Measurements from ENCODE around the gene FAM204A.

FAM204A gene

DNA sequence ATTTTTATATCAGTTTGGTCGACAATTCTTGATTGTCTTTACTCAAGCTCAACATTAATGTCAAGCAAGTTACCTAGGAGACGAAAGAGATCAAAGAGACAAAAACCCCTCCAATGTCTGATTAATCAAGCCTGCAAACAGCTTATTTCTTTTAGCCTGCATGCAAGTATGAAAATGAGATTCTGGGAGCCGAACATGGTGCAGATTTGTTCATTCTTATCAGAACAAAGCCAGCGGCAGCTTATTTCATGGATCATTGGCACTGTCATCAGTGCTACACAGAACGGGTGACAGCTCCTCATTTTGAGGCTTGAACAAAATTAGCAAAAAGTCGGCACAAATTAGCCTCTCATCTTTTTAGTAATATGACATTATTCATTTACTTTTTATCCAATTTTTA, 26.5 kb downstream of the FAM204A start:
- no peak overlapping the region for H3K4me2 ChIP-seq (ENCODE audit: low read length)
- TF ChIP-seq, protein P1, sequence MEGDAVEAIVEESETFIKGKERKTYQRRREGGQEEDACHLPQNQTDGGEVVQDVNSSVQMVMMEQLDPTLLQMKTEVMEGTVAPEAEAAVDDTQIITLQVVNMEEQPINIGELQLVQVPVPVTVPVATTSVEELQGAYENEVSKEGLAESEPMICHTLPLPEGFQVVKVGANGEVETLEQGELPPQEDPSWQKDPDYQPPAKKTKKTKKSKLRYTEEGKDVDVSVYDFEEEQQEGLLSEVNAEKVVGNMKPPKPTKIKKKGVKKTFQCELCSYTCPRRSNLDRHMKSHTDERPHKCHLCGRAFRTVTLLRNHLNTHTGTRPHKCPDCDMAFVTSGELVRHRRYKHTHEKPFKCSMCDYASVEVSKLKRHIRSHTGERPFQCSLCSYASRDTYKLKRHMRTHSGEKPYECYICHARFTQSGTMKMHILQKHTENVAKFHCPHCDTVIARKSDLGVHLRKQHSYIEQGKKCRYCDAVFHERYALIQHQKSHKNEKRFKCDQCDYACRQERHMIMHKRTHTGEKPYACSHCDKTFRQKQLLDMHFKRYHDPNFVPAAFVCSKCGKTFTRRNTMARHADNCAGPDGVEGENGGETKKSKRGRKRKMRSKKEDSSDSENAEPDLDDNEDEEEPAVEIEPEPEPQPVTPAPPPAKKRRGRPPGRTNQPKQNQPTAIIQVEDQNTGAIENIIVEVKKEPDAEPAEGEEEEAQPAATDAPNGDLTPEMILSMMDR (IDR thresholded peaks at IDR 0.05; ENCODE audit: low read depth, low read length, poor library complexity, severe bottlenecking): no peak
- TF ChIP-seq EZH2phosphoT487 (IDR thresholded peaks at IDR 0.05; ENCODE audit: borderline replicate concordance, low read length): no peak
- no peaks in the 10 kb centered on the region for H4K20me1 ChIP-seq (ENCODE audit: control insufficient read depth, insufficient read depth, low read depth, low read length)
- no peaks in the 10 kb centered on the region for H3K4me1 ChIP-seq (ENCODE audit: control insufficient read depth, low read length)
- no peak overlapping the region for H3K27ac ChIP-seq (ENCODE audit: low read depth, low read length)
- H3K36me3 ChIP-seq (ENCODE audit: control insufficient read depth, low read length): peaks cover 18% of the 10 kb centered on the region
- H3K4me3 ChIP-seq (ENCODE audit: low read length): no peak overlapping the region
- no peaks in the 10 kb centered on the region for H3K9me3 ChIP-seq (ENCODE audit: control insufficient read depth, insufficient read depth, low read length)
- H3F3A ChIP-seq (ENCODE audit: control insufficient read depth, insufficient read depth): no peaks in the 10 kb centered on the region
- no peaks in the 10 kb centered on the region for H3K9me2 ChIP-seq (replicated peaks; ENCODE audit: control insufficient read depth, low read length)
- no peaks in the 10 kb centered on the region for H3K27me3 ChIP-seq (ENCODE audit: control insufficient read depth, low read length)
- H3K79me2 ChIP-seq (ENCODE audit: control insufficient read depth, low read length): no peaks in the 10 kb centered on the region

DNA sequence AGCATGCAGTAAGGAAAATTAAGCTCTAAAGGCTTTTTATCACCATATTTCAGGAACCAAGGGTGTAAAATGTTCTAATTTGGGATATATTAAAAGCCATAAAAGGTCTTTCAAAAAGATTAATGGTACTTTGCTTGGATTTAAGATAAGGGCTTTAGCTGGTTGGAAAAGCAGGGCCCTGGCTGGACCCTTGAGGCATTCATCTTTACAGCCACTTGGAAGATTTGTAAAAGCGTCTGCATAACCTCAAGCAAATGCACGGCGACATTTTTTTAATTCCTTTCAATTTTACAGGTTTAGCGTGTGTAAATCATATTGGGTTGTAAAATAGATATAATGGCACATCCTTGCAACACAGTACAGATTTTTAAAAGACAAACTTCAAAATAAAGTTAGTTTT, 27.2 kb downstream of the FAM204A start:
- Histone ChIP-seq H3K27me3 (ENCODE audit: control insufficient read depth, low read length) (no peaks in the 10 kb centered on the region), H3K9me3 (ENCODE audit: control insufficient read depth, insufficient read depth, low read length) (no peaks in the 10 kb centered on the region), H3K4me3 (ENCODE audit: low read length) (no peak overlapping the region), H3K4me1 (ENCODE audit: control insufficient read depth, low read length) (no peaks in the 10 kb centered on the region), H3K79me2 (ENCODE audit: control insufficient read depth, low read length) (no peaks in the 10 kb centered on the region), H4K20me1 (ENCODE audit: control insufficient read depth, insufficient read depth, low read depth, low read length) (no peaks in the 10 kb centered on the region), H3K36me3 (ENCODE audit: control insufficient read depth, low read length) (peaks cover 16% of the 10 kb centered on the region), H3K4me2 (ENCODE audit: low read length) (no peak overlapping the region), H3K27ac (ENCODE audit: low read depth, low read length) (no peak overlapping the region), H3F3A (ENCODE audit: control insufficient read depth, insufficient read depth) (no peaks in the 10 kb centered on the region), H3K9me2 (replicated peaks; ENCODE audit: control insufficient read depth, low read length) (no peaks in the 10 kb centered on the region)
- TF ChIP-seq, protein P1 (IDR thresholded peaks at IDR 0.05; ENCODE audit: low read depth, low read length, poor library complexity, severe bottlenecking): no peak
- TF ChIP-seq EZH2phosphoT487 (IDR thresholded peaks at IDR 0.05; ENCODE audit: borderline replicate concordance, low read length): no peak

DNA sequence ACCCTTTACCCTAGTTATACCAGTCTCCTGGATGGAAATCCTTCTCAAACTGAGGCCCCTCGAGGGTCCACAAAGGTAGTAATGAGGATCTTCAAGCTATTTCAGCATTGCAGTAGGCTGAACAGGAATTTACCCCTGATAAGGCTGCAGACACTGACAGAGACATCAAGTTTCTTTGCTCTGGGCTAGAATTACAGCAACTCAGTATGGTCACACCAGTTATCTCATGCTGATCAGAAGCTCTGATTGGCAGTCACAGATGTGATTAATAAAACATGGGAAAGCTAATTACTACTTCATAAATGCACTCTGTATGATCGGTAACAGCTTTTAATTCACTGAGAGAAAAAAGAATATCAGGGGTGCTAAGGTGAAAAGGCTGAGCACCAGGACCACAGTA, 30.6 kb downstream of the FAM204A start:
- Histone ChIP-seq H3K9me3 (ENCODE audit: control insufficient read depth, insufficient read depth, low read length) (no peaks in the 10 kb centered on the region), H4K20me1 (ENCODE audit: control insufficient read depth, insufficient read depth, low read depth, low read length) (no peaks in the 10 kb centered on the region), H3K27ac (ENCODE audit: low read depth, low read length) (no peak overlapping the region), H3K36me3 (ENCODE audit: control insufficient read depth, low read length) (peaks cover 21% of the 10 kb centered on the region), H3K79me2 (ENCODE audit: control insufficient read depth, low read length) (no peaks in the 10 kb centered on the region), H3K9me2 (replicated peaks; ENCODE audit: control insufficient read depth, low read length) (no peaks in the 10 kb centered on the region), H3K4me3 (ENCODE audit: low read length) (no peak overlapping the region), H3K4me1 (ENCODE audit: control insufficient read depth, low read length) (no peaks in the 10 kb centered on the region), H3K27me3 (ENCODE audit: control insufficient read depth, low read length) (no peaks in the 10 kb centered on the region), H3K4me2 (ENCODE audit: low read length) (no peak overlapping the region), H3F3A (ENCODE audit: control insufficient read depth, insufficient read depth) (no peaks in the 10 kb centered on the region)
- TF ChIP-seq EZH2phosphoT487 (IDR thresholded peaks at IDR 0.05; ENCODE audit: borderline replicate concordance, low read length): no peak
- TF ChIP-seq, protein P1 (IDR thresholded peaks at IDR 0.05; ENCODE audit: low read depth, low read length, poor library complexity, severe bottlenecking): no peak

DNA sequence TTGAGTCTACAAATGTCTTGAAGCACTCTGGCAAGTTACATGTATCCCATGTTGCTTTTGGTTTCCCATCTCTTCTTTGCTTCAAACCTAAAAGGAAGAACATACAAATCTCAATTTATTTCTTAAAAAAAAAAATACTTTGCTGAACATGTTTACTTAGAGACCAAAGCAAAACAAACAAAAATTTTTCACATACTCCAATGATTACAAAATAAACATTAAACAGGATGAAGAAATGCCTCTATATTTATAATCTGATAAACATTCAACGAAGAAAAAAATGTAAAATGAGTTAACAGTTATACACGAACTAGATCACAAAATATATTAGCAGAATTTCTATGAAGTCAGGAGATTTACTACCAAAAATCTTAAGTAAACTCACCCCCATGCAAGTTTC, 31.3 kb downstream of the FAM204A start:
- no peak overlapping the region for H3K4me2 ChIP-seq (ENCODE audit: low read length)
- H3K27ac ChIP-seq (ENCODE audit: low read depth, low read length): no peak overlapping the region
- no peaks in the 10 kb centered on the region for H3K4me1 ChIP-seq (ENCODE audit: control insufficient read depth, low read length)
- H3K27me3 ChIP-seq (ENCODE audit: control insufficient read depth, low read length): no peaks in the 10 kb centered on the region
- no peak overlapping the region for H3K4me3 ChIP-seq (ENCODE audit: low read length)
- H3F3A ChIP-seq (ENCODE audit: control insufficient read depth, insufficient read depth): no peaks in the 10 kb centered on the region
- H3K9me3 ChIP-seq (ENCODE audit: control insufficient read depth, insufficient read depth, low read length): no peaks in the 10 kb centered on the region
- H4K20me1 ChIP-seq (ENCODE audit: control insufficient read depth, insufficient read depth, low read depth, low read length): no peaks in the 10 kb centered on the region
- TF ChIP-seq, protein P1 (IDR thresholded peaks at IDR 0.05; ENCODE audit: low read depth, low read length, poor library complexity, severe bottlenecking): no peak
- no peak for TF ChIP-seq EZH2phosphoT487 (IDR thresholded peaks at IDR 0.05; ENCODE audit: borderline replicate concordance, low read length)
- H3K9me2 ChIP-seq (replicated peaks; ENCODE audit: control insufficient read depth, low read length): no peaks in the 10 kb centered on the region
- H3K36me3 ChIP-seq (ENCODE audit: control insufficient read depth, low read length): peaks cover 19% of the 10 kb centered on the region
- H3K79me2 ChIP-seq (ENCODE audit: control insufficient read depth, low read length): no peaks in the 10 kb centered on the region
